Placental pericyte (primary cell): ENCODE results near the gene OSGIN1. TPM values are rescaled to one million over a fixed set of nuclear protein-coding genes. Genes with fewer than 3 reads are reported as not detected.

Experiments
- total RNA-seq: library from RNA; depleted of rRNA; stranded (reverse); fragments of >200 nt; gene quantifications from 2 replicates; pipeline ENCODE4 v1.2.3, GENCODE V29; 2012

OSGIN1 gene
- 5.9 TPM in 2 replicates for total RNA-seq

GRCh38 chr16:83952940-83953795 lies at the start of gene OSGIN1:
TSS of gene OSGIN1 (plus strand) at chr16:83953240. CDS start at chr16:83957672, 4,432 bp downstream.

GRCh38 chr16:83967838-83968305 lies 14.8 kb downstream of the OSGIN1 start, which contains the start of gene NECAB2:
TSS of gene NECAB2 (plus strand) at chr16:83968244. CDS start at chr16:83968649, 405 bp downstream.

Other genes starting within 250 kb of the OSGIN1 start
- 16.0 and 16.2 TPM in 2 replicates for gene HSBP1, start 145.3 kb upstream of the OSGIN1 start, total RNA-seq
- gene MLYCD, start 54.1 kb upstream of the OSGIN1 start, total RNA-seq, result 2.4 and 3.7 TPM in 2 replicates
- gene NECAB2, start 15.0 kb downstream of the OSGIN1 start, total RNA-seq, result not detected in 2 replicates
- gene SLC38A8, start 89.6 kb downstream of the OSGIN1 start, total RNA-seq, result not detected in 2 replicates
- gene MBTPS1, start 163.7 kb downstream of the OSGIN1 start, total RNA-seq, result 116 and 121 TPM in 2 replicates
- gene HSDL1, start 191.9 kb downstream of the OSGIN1 start, total RNA-seq, result 15.7 and 15.8 TPM in 2 replicates
- gene DNAAF1, start 192.1 kb downstream of the OSGIN1 start, total RNA-seq, result not detected in 2 replicates
- gene TAF1C, start 233.8 kb downstream of the OSGIN1 start, total RNA-seq, result 28.2 and 33.5 TPM in 2 replicates
- gene ADAD2, start 237.9 kb downstream of the OSGIN1 start, total RNA-seq, result not detected in 2 replicates